HG03558 (cell line): Measurements from ENCODE around the gene SST.

Source experiments
- ATAC-seq: cut with Tn5 transposase; IDR thresholded peaks from one replicate; pipeline ENCODE4 v1.9.1; 2021; ENCODE audit warnings: moderate number of reproducible peaks; ENCODE audit not compliant: unreplicated experiment; ENCODE audit errors: extremely low read depth

The SST gene

GRCh38 chr3:187636528-187636927, 33.7 kb downstream of the SST start:
- ATAC-seq: no peak

GRCh38 chr3:187630404-187630803, 39.8 kb downstream of the SST start:
- ATAC-seq: no peak

- no peak for ATAC-seq
Measured at GRCh38 chr3:187629711-187630110, 40.5 kb downstream of the SST start.

GRCh38 chr3:187628169-187628568, 42.0 kb downstream of the SST start:
- no peak for ATAC-seq

GRCh38 chr3:187626581-187626980, 43.6 kb downstream of the SST start:
- ATAC-seq: no peak

- no peak for ATAC-seq
Measured at GRCh38 chr3:187624588-187624987, 45.6 kb downstream of the SST start.

DNA sequence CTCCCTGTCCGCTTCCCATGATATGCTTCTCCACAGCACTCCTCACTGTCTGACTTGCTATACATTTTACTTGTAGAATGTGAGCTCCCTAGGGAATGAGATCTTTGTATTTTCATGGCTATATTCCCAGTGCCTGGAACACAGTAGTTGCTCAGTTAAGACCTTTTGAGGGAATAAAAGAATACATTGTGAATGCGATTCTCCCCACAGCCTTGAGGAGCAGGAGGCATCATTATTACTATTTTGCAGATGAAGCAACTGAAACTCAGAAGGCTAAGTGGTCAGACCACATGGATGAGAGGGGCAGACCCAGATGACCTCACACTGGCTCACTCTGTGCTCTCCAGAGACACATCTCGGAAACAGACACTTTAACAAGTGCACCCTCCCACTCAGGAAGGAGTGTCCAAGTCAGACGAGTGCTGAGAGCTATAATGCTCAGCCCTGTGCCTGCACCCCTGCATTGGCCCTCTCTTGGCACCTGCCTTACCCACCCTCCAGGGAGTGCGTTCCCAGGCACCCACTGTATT, 46.8 kb downstream of the SST start:
- ATAC-seq: no peak

DNA sequence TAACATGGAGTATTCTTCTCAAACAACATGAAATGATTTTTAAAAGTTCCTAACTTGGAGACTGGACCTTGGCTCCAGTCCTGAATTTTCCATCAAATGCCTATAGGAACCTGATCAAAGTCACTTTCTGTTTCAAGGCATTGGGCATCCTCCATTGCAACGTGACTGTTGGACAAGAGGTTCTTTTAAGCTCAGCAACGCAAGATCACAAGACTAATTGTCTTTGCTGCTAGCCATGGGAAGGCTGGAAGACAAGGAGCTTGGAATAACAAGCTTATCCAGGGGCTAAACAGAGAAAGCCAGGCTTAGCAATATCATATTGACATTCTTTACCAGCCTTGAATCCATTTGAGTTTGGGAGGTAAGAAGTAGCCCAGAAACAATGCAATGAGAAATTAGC, 48.3 kb downstream of the SST start:
- ATAC-seq: no peak

GRCh38 chr3:187619461-187619860, 50.7 kb downstream of the SST start:
- no peak for ATAC-seq
